Stromal cell of bone marrow (primary cell): ENCODE results near the gene EMILIN3.
A peak's percentile ranks its signal among the peaks of the same experiment; 100 is the strongest.

Source experiments
- DNase-seq: peaks from one replicate; pipeline ENCODE4 v3.0.0-alpha.2; 2012; ENCODE audit warnings: low read depth

The EMILIN3 gene

GRCh38 chr20:41344938-41345728 lies 21.5 kb downstream of the EMILIN3 start:
- no peak for DNase-seq

GRCh38 chr20:41344477-41344876 lies 22.1 kb downstream of the EMILIN3 start:
- DNase-seq, result no peak

- no peak for DNase-seq
These were observed 23.8 kb downstream of the EMILIN3 start for GRCh38 chr20:41342474-41343464.

GRCh38 chr20:41340327-41341055 lies 26.1 kb downstream of the EMILIN3 start, which contains the start of gene LPIN3:
Gene LPIN3 (plus strand): TSS chr20:41340821. CDS start chr20:41345804, 4,983 bp downstream.
- DNase-seq, result peak; percentile 83

GRCh38 chr20:41339957-41340326 lies 26.7 kb downstream of the EMILIN3 start:
- peak; percentile 34 for DNase-seq

- DNase-seq, result no peak
These were observed 29.7 kb downstream of the EMILIN3 start for GRCh38 chr20:41336711-41337492.

GRCh38 chr20:41335591-41335990 lies 31.0 kb downstream of the EMILIN3 start:
- no peak for DNase-seq

- no peak for DNase-seq
These were observed 31.9 kb downstream of the EMILIN3 start for GRCh38 chr20:41334443-41335421.

DNA sequence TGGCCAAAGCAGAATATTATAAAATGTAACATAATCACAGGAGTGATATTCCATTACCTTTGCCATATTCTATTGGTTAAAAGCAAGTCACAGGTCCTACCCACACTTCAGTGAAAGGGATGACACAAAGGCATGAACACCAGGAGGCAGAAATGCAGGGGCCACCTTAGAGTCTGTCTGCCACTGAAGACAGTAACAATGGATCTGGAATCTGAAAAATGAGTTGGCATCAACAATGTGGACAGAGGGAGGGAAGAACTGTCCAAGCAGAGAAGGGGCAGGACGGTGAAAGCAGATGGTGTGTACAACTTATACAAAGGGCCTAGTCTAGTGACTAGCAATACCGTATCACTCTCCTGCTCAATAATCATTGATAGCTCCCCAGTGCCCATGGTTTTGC lies 32.6 kb downstream of the EMILIN3 start:
- DNase-seq, result no peak

GRCh38 chr20:41331731-41332130 lies 34.9 kb downstream of the EMILIN3 start:
- no peak for DNase-seq

DNA sequence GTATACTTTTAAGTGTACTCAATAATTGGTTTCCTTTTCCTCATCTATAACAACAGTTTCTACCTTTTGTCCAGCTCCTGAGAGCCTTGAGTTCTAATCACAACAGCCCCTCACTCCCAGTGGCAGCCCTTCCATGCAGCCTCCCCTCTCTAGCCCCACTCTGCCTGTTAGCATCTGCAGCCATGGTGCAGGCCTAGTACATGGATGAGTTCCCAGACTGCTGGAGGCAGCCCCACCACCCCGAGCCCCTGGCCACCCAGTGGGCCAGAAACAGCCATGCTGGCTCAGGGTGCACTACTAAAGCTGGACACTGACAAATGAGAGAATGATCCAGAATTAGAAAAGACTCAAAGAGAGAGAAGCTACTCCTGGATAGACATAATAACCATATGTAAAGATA lies 35.7 kb downstream of the EMILIN3 start:
- DNase-seq, result no peak

GRCh38 chr20:41330343-41330720 lies 36.3 kb downstream of the EMILIN3 start:
- DNase-seq, result no peak

DNA sequence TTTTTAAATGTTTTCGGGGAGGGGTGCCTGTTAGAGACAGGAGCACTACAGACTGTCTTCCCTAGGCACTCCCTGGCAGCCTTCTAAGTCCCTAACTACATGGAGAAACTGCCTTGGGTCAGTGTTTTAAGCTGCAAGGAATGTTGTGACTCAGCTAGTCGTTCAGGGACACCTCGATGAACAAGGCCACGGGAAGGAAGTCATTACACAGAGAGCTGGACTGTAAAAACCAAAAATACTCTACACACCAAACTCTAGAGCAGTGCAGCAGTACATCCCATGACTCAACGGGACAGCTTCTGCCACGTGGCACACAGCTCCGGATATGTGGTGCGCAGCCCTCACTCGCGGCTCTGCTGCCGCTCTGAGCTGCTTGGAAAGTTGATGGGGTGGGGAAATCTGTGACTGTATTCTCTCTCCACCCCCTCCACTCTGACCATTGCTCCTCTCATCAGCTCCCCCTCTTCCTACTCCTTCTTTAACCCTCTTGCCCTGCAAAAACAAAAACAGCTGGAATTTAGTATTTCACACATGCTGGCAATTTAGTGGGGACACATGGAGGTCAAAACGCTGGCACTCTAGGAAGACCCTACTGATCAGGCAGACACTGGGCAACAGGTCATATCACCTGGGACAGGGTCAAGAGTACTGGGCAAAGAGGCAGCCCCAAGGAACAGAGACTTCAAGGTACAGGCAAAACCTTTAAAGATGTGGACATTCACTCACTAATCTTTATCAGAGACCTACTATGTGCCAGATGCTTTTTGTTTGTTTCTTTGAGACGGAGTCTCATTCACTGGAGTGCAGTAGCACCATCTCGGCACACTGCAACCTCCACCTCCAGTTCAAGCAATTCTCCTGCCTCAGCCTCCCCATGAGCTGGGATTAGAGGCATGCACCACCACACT lies 36.9 kb downstream of the EMILIN3 start:
- peak; percentile 97 for DNase-seq

DNA sequence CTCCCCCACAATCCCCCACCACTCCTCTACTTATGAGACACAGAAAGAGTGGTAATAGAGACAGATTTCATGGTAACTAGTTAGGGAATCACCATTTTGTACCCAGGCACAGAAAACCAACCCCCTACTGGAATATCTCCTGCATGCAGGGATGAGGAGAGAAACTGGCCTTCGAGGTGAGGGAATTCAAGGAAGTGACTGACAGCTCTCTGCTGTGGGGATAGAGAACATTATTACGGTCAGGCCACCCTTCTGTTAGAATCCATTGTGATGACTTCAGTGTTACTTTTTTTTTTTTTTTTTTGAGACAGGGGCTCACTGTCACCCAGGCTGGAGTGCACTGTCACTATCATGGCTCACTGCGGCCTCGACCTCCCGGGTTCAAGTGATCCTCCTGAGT lies 39.4 kb downstream of the EMILIN3 start:
- no peak for DNase-seq

GRCh38 chr20:41320976-41321375 lies 45.6 kb downstream of the EMILIN3 start:
- no peak for DNase-seq

DNA sequence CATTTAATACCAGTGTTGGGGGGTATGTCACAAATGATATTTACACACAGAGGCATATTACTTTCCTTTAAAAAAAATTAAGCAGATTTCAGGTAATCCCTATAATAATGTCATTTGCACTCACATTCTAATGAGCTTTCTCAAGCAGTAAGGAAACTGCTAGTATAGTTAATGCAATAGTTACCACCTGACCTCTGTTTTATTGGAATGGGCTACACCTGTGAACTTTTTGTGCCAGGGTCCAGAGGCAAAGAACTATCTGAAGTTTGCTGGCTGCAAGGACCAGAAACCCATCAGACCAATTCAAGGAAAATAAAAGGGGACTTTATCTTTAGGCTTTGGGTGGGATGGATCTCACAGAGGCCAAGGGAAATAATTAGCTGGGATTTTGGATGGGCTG lies 46.2 kb downstream of the EMILIN3 start:
- DNase-seq, result no peak

GRCh38 chr20:41318271-41318649 lies 48.4 kb downstream of the EMILIN3 start:
- no peak for DNase-seq

DNA sequence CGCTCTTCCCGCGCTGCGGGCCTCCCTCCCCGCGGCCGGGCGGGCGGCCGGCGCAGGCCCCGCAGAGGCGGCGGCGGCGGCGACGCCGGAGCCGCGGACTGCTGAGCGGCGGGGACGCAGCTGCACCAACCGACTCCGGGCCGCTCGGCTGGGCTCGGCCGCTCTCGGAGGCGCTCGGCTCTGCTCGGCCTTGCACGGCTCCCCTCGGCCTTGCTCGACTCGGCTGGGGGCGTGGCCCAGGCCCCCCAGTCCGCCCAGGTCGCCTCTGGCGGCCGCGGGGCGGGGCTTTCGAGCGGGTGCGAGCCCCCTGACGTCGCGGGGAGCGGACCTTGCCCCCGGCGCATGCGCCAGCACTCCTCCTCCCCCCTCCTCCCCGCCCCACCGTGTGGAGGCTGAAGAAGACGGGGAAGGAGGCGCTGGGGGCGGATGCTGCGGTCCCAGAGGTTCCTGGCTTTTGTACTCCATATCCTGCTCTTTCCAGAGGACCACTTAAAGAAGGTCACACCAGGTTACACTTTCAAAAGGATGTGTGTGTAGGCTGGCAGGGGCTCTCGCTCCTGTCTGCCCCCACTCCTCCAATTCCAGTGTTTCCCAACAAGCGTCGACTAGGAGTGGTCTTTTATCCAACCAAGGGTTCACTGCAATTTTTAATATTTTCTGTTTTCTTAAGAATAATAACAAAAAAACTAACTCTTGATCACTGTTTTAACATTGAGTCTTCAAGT lies 48.9 kb downstream of the EMILIN3 start, which contains the start of gene ZHX3:
Gene ZHX3 (minus strand): TSS at position 186 of the 725 bp plus-strand sequence. CDS start 112,815 bp downstream, outside the sequence.
- peak; percentile 92 for DNase-seq
